Measurements from ENCODE around the gene SOX9.
"Not testable (repeated sequence)": the region's sequence is repeated elsewhere in the genome, so short reads cannot be mapped to it uniquely, and the experiment has no call there.

The SOX9 gene

DNA sequence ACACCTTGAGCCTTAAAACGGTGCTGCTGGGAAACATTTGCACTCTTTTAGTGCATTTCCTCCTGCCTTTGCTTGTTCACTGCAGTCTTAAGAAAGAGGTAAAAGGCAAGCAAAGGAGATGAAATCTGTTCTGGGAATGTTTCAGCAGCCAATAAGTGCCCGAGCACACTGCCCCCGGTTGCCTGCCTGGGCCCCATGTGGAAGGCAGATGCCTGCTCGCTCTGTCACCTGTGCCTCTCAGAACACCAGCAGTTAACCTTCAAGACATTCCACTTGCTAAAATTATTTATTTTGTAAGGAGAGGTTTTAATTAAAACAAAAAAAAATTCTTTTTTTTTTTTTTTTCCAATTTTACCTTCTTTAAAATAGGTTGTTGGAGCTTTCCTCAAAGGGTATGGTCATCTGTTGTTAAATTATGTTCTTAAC, 4.4 kb downstream of the SOX9 start:
- peak in 3 of 58 donors; percentile 7 to 14 (median 12) for DNase-seq

GRCh38 chr17:72125742-72126141, 4.9 kb downstream of the SOX9 start:
- DNase-seq = no peak

GRCh38 chr17:72126575-72127486, 6.0 kb downstream of the SOX9 start:
- peak in 9 of 58 donors; percentile 8 to 53 (median 24) for DNase-seq

GRCh38 chr17:72128039-72128438, 7.2 kb downstream of the SOX9 start:
- DNase-seq = no peak

DNA sequence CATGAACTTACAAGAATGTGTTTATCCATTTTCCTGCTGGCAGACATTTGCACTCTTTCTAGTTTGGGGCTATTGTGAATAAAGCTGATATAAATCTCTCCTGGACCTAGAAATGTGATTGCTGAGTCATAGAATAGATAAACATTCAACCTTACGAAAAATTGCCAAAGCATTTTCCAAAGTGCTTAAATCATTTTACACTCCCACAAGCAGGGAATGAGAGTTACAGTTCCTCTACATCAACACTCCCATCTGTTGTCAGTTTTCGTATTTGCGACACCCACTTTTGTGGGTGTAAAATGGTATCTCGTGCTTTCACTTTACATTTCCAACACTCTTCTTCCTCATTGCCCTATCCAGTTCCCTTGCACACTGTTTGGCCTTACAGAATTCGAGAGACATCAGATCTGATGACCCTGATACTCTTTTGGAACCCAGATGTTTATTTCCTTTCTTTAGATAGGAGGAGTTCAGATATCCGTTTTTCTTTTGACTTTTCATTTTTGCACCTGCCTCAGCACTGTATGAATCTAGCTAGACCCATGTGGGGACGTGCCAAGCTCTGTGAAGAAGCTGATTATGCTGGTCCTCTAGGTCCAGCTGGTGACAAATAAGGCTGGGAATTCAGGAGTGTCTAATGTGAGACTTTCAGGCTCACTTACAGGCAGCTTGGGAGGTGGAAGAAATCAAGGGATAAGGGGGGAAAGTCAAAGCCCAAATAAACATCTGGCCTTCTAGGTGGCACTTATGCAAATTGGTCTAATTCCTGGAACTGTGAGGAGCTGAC, 14.0 kb downstream of the SOX9 start:
- peak in 3 of 58 donors; percentile 23 to 43 (median 40) for DNase-seq

DNA sequence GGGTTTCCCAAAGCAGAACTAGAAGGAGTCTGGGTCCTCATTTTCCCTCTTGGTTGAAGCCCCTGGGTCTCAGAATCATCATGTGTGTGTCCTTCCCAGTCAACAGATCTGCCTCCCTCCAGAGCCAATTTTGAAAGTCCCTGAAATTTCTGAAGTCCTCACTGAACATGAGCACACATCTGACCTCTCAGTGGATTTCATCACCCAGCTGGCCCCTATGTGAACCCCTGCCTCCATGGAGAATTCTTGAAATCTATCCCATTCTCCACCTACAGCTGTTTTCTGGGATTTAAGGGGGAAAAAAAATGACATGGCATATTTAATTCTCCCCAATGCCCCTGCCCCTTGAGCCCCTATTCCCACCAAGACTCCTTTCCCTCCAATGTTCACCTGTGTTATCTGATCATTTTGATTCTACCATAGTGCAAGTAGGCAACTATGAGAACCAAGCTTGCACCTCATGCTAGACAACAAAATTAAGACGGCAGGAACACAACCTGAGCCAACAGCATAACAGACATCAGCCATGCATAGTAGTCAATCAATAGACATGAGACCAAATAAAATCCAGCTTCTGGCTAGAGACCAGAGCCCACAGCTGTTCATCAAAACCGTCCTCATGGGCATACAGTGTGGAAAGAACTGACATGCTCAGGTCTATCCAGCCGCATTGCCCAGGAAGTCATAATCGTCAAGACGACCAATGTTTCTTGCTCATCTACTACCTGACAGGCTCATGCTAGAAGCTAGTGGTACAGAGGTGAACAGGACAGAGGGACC, 14.9 kb downstream of the SOX9 start:
- no peak for DNase-seq

DNA sequence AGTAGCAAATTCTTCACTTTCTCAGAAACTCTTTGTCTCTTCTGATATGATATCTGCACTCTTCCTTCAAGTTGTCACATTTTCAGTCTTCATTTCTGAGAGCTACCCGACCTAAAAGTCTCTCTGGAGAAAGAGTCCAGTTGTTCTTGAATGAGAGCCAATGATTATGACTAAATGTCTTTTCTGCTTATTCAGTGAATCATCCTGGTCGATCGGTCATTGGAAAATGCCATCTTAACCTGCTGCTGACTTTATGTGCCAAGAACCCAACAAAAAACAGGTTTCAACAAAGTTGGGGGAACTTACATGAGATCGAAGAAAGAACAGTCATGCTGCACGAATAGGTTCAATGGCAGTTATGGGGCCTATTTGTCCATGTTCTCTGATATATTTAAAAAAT, 15.9 kb downstream of the SOX9 start:
- DNase-seq = no peak

- no peak for DNase-seq
These were observed 16.3 kb downstream of the SOX9 start for GRCh38 chr17:72137161-72137560.

- no peak for DNase-seq
These were observed 18.4 kb downstream of the SOX9 start for GRCh38 chr17:72139212-72139611.

- DNase-seq = no peak
These were observed 20.5 kb downstream of the SOX9 start for GRCh38 chr17:72141336-72141735.

DNA sequence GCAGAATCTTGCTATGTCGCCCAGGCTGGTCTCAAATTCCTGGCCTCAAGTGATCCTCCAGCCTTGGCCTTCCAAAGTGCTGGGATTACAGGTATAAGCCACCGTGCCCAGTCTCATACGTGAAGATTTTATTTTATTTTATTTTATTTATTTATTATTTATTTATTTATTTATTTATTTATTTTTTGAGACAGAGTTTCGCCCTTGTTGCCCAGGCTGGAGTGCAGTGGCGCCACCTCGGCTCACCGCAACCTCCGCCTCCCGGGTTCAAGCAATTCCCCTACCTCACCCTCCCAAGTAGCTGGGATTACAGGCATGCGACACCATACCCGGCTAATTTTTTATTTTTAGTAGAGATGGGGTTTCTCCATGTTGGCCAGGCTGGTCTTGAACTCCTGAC, 21.3 kb downstream of the SOX9 start:
- not testable (repeated sequence) for DNase-seq

GRCh38 chr17:72142614-72143013, 21.8 kb downstream of the SOX9 start:
- DNase-seq = no peak

DNA sequence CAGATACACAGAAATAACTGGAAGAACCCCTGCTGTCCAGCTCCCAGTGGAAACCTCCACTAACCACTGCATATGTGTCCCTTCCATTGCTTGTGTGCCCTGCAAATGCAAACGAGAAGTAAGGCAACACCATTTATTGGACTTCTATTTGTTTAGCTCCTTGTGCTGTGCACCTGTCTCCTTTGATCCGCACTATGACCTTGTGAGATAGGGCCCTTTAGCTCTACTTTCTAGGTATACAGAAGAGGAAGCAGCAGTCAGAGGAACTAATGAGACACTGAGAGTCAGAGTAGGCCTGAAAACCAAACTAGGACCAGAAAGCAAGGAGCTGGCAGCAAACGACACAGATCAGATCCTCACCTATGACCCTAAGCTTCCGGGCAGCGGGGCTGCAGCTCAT, 22.4 kb downstream of the SOX9 start:
- DNase-seq = no peak

GRCh38 chr17:72144101-72144500, 23.3 kb downstream of the SOX9 start:
- no peak for DNase-seq

- no peak for DNase-seq
These were observed 24.7 kb downstream of the SOX9 start for GRCh38 chr17:72145562-72145961.

DNA sequence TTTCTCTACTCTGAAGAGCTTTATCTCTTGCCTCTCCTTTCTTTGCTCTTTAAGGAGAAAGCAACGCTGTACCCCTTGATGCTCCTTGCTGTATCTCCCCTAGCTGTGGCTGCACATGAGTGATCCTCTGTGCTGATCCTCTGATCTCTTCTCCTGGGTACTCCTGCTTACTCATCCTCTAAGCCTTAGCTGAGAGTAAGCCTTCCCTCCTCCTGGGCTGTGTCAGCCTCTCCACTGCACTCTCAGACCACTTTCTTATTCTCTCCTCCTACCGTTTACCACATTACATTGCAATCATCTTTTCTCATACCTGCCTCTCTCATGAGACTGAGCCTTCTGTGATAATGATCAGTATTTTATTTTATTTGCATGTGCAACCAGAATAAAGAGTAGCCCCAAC, 25.1 kb downstream of the SOX9 start:
- no peak for DNase-seq

- no peak for DNase-seq
These were observed 25.6 kb downstream of the SOX9 start for GRCh38 chr17:72146371-72146770.

- peak in 30 of 58 donors; percentile 17 to 83 (median 36) for DNase-seq
These were observed 30.0 kb downstream of the SOX9 start for GRCh38 chr17:72150632-72151460.

- DNase-seq = peak in 38 of 58 donors; percentile 20 to 86 (median 53)
These were observed 31.0 kb downstream of the SOX9 start for GRCh38 chr17:72151565-72152386.

Data from anterior cingulate cortex (tissue), 58 donors.